ENCODE data around the gene SNORC. TPM values are rescaled to one million over a fixed set of nuclear protein-coding genes. Genes with fewer than 3 reads are reported as not detected.

SNORC gene
- total RNA-seq, 4 donors from 2014 or later: 0.45 to 2.5 (median 1.4) TPM

- Histone ChIP-seq H3K27me3 (peaks cover 0 to 54% (median 3%) of the 10 kb centered on the region in 4 donors), H3K4me1 (no peaks in the 10 kb centered on the region), H3K9me3 (no peaks in the 10 kb centered on the region), H3K36me3 (no peaks in the 10 kb centered on the region), H3K4me3 (no peak overlapping the region), H3K27ac (replicated peaks in 1 of 4) (no peak overlapping the region)
- no peak for DNase-seq (ENCODE audit: extremely low spot score)
- intact Hi-C loops (cut with DNase I): no loop called here
- WGBS: 91% methylated on average over 9 of the region's 9 CpGs
- TF ChIP-seq, protein P1, sequence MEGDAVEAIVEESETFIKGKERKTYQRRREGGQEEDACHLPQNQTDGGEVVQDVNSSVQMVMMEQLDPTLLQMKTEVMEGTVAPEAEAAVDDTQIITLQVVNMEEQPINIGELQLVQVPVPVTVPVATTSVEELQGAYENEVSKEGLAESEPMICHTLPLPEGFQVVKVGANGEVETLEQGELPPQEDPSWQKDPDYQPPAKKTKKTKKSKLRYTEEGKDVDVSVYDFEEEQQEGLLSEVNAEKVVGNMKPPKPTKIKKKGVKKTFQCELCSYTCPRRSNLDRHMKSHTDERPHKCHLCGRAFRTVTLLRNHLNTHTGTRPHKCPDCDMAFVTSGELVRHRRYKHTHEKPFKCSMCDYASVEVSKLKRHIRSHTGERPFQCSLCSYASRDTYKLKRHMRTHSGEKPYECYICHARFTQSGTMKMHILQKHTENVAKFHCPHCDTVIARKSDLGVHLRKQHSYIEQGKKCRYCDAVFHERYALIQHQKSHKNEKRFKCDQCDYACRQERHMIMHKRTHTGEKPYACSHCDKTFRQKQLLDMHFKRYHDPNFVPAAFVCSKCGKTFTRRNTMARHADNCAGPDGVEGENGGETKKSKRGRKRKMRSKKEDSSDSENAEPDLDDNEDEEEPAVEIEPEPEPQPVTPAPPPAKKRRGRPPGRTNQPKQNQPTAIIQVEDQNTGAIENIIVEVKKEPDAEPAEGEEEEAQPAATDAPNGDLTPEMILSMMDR (IDR thresholded peaks at IDR 0.05): no peak
- no peak for TF ChIP-seq POLR2AphosphoS5 (IDR thresholded peaks at IDR 0.05)
These were observed 26.9 kb downstream of the SNORC start for GRCh38 chr2:232896720-232897597.

GRCh38 chr2:232897598-232898408 is 27.7 kb downstream of the SNORC start:
- intact Hi-C loops (cut with DNase I): no loop called here

GRCh38 chr2:232898592-232899543 is 28.8 kb downstream of the SNORC start:
- 70% methylated on average over 18 of the region's 18 CpGs for WGBS

More at GRCh38 chr2:232897598-232898408, 27.7 kb downstream of the SNORC start:
- H3K4me3 ChIP-seq: no peak overlapping the region
- TF ChIP-seq POLR2A (IDR thresholded peaks at IDR 0.05; ENCODE audit: low read depth): no peak
- TF ChIP-seq, protein P1 (IDR thresholded peaks at IDR 0.05): no peak
- TF ChIP-seq EP300 (IDR thresholded peaks at IDR 0.05): no peak
- TF ChIP-seq POLR2AphosphoS5 (IDR thresholded peaks at IDR 0.05): no peak
- no peak overlapping the region for H3K27ac ChIP-seq (replicated peaks in 1 of 4)
- no peak for DNase-seq (ENCODE audit: extremely low spot score)
- WGBS: 86% methylated on average over 19 of the region's 24 CpGs
- H3K27me3 ChIP-seq: peaks cover 0 to 54% (median 6%) of the 10 kb centered on the region in 4 donors
- no peaks in the 10 kb centered on the region for H3K4me1 ChIP-seq
- H3K9me3 ChIP-seq: no peaks in the 10 kb centered on the region
- H3K36me3 ChIP-seq: no peaks in the 10 kb centered on the region

More at GRCh38 chr2:232898592-232899543, 28.8 kb downstream of the SNORC start:
- no peak for DNase-seq (ENCODE audit: extremely low spot score)
- intact Hi-C loops (cut with DNase I): no loop called here
- no peaks in the 10 kb centered on the region for H3K9me3 ChIP-seq
- no peak overlapping the region for H3K4me3 ChIP-seq
- no peaks in the 10 kb centered on the region for H3K4me1 ChIP-seq
- H3K27ac ChIP-seq (replicated peaks in 1 of 4): no peak overlapping the region
- H3K36me3 ChIP-seq: no peaks in the 10 kb centered on the region
- TF ChIP-seq POLR2A (IDR thresholded peaks at IDR 0.05; ENCODE audit: low read depth): no peak
- TF ChIP-seq, protein P1 (IDR thresholded peaks at IDR 0.05): no peak
- no peak for TF ChIP-seq POLR2AphosphoS5 (IDR thresholded peaks at IDR 0.05)
- no peak for TF ChIP-seq EP300 (IDR thresholded peaks at IDR 0.05)
- H3K27me3 ChIP-seq: peaks cover 0 to 47% (median 6%) of the 10 kb centered on the region in 4 donors
